Mucosa of rectum (tissue), 2 donors: ENCODE results near the gene RGPD3.
"Not testable (repeated sequence)": the region's sequence is repeated elsewhere in the genome, so short reads cannot be mapped to it uniquely, and the experiment has no call there.

Experiments
- H3K27ac ChIP-seq, 2 donors: one replicate each; pipeline ENCODE4 v1.7.0; 2013; ENCODE audit warnings: inconsistent platforms in 2 of 2, low read depth in 2 of 2, low read length in 2 of 2
- H3K27me3 ChIP-seq, 2 donors: one replicate each; pipeline ENCODE4 v1.7.0; 2013; ENCODE audit warnings: low read length in 2 of 2; ENCODE audit not compliant: control insufficient read depth in 2 of 2, insufficient read depth in 2 of 2
- H3K36me3 ChIP-seq, 2 donors: one replicate each; pipeline ENCODE4 v1.7.0; 2013; ENCODE audit warnings: low read length in 2 of 2; ENCODE audit not compliant: control insufficient read depth in 2 of 2, insufficient read depth in 2 of 2
- H3K4me1 ChIP-seq, 2 donors: one replicate each; pipeline ENCODE4 v1.7.0; 2013; ENCODE audit warnings: low read length in 2 of 2, mild to moderate bottlenecking in 1 of 2; ENCODE audit not compliant: control insufficient read depth in 2 of 2, insufficient read depth in 2 of 2
- H3K4me3 ChIP-seq, 2 donors: one replicate each; pipeline ENCODE4 v1.7.0; 2013; ENCODE audit warnings: low read length in 2 of 2
- H3K9ac ChIP-seq, 2 donors: one replicate each; pipeline ENCODE4 v1.7.0; 2013; ENCODE audit warnings: low read length in 2 of 2, low read depth in 1 of 2, mild to moderate bottlenecking in 1 of 2
- H3K9me3 ChIP-seq, 2 donors: one replicate each; pipeline ENCODE4 v1.7.0; 2013; ENCODE audit warnings: low read length in 2 of 2; ENCODE audit not compliant: control insufficient read depth in 2 of 2
- donor health status: healthy.
- donor health status: Normal muscosa, but diverticular disease.

RGPD3 gene

DNA sequence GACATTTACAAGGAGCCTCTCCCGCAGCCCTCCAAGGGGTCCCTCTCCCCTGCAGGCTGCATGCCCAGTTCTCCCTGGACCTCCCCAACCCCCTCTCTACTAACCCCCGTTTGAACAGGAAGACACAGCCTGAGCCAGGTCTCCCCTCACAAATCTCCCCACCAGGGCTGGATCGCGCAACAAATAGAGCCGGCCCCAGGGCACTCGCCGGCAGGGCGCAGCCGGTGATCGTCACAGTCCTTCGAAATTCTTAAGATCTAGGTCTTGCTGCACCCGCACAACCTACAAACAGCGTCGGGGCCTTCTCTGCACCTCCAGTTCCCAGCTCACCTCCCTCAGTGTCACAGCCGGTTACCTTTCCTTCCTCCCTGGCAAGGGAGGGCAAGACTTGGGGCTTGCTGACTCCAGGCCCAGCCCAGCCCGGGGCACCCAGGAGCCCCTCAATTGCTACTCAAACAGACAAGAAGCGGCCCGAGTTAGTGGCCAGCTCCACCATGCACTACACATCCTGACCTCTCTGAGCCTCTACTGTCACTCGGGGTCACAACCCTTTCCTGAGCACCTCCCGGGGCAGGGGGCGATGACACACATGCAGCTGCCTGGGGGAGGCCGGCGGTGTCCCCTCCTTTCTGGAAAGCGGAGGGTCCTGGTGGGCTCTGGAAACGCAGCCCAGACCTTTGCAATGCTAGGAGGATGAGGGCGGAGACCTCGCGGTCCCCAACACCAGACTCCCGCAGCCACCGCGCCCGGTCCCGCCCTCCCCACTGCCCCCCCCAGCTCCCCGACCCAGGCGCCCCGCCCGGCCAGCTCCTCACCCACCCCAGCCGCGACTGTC, 18.6 kb upstream of the RGPD3 start, which contains the start of gene CD8B2:
TSS of gene CD8B2 (plus strand) at position 814 of the 835 bp plus-strand sequence. CDS start 63 bp downstream, outside the sequence.
- H3K27ac ChIP-seq, H3K4me3 ChIP-seq, H3K36me3 ChIP-seq, H3K4me1 ChIP-seq, H3K9ac ChIP-seq, H3K9me3 ChIP-seq, H3K27me3 ChIP-seq: not testable (repeated sequence)

- not testable (repeated sequence) for H3K36me3 ChIP-seq, H3K4me3 ChIP-seq, H3K27me3 ChIP-seq, H3K9me3 ChIP-seq, H3K9ac ChIP-seq, H3K27ac ChIP-seq, H3K4me1 ChIP-seq
Measured at GRCh38 chr2:106479563-106479962, 11.3 kb upstream of the RGPD3 start.

DNA sequence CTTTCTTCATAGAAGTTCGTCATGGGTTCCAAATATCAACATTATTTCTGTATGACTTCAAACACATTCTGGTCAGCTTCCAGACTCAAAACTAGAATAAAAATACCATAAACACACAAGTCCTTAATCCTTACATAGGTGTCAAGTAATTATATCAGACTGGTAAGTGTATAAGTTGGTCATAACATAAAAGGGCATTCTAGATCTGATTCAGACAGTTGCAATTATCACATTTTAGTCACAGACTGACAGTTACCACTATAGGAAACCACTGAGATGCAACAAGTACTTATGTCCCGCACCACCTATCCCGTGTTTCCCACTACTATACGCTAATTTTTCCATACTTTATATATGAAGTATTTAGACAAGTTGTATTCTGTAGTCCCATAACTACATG, 9.4 kb upstream of the RGPD3 start:
- not testable (repeated sequence) for H3K4me1 ChIP-seq, H3K9ac ChIP-seq, H3K4me3 ChIP-seq, H3K27ac ChIP-seq, H3K9me3 ChIP-seq, H3K36me3 ChIP-seq, H3K27me3 ChIP-seq

DNA sequence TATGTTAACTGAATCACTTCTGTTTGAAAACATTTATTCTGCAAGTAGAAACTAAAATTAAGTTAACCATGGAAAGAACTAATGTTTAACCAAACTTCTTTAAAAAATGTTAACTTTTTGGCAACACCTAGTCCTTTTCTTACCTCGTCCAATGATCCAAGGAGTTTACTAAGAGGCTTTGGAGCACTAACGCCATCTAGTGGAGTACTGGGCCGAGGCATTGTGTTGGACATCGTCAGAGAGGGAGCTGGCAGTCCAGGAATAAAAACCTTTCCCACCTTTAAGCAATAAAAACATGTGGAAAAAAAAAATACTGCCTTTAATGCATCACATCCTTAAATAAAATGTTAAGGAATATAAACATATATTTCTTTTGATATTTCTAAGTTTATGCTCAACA, 2.4 kb upstream of the RGPD3 start:
- not testable (repeated sequence) for H3K4me1 ChIP-seq, H3K36me3 ChIP-seq, H3K27ac ChIP-seq, H3K9ac ChIP-seq, H3K27me3 ChIP-seq, H3K9me3 ChIP-seq, H3K4me3 ChIP-seq

GRCh38 chr2:106467516-106467915, 697 bp downstream of the RGPD3 start:
- H3K9ac ChIP-seq, H3K4me1 ChIP-seq, H3K4me3 ChIP-seq, H3K36me3 ChIP-seq, H3K27me3 ChIP-seq, H3K9me3 ChIP-seq, H3K27ac ChIP-seq: not testable (repeated sequence)

DNA sequence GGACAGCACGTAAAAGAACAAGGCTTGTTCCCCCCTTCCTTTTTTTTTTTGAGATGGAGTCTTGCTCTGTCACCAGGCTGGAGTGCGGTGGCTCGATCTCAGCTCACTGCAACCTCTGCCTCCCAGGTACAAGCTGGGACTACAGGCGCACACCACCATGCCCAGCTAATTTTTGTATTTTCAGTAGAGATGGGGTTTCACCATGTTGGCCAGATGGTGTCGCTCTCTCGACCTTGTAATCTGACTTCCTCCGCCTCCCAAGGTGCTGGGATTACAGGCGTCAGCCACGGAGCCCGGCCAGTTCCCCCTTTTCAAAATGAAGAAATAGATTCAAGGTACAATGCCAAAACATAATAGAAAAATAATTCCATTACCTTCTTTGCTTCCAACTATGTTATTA, 6.3 kb downstream of the RGPD3 start:
- H3K9me3 ChIP-seq, H3K36me3 ChIP-seq, H3K9ac ChIP-seq, H3K4me1 ChIP-seq, H3K27me3 ChIP-seq, H3K27ac ChIP-seq, H3K4me3 ChIP-seq: not testable (repeated sequence)

DNA sequence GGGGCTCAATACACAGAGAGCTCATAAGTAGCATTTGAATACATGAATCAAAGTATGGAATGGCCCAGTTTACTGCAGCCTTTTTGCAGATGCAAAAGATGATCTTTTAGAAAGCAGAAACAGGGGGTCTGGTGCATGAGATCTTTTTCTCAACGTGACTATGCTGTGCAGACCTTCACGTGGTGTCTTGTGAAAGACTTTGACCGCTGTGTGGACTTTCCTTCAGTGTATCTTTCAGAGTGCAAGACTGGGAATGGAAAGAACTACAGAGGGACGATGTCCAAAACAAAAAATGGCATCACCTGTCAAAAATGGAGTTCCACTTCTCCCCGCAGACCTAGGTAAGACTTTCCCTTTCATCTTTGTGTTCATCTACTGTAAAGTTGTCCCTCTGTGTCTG, 77.5 kb downstream of the RGPD3 start:
- H3K9ac ChIP-seq, H3K27ac ChIP-seq, H3K36me3 ChIP-seq, H3K4me1 ChIP-seq, H3K27me3 ChIP-seq, H3K9me3 ChIP-seq, H3K4me3 ChIP-seq: not testable (repeated sequence)

DNA sequence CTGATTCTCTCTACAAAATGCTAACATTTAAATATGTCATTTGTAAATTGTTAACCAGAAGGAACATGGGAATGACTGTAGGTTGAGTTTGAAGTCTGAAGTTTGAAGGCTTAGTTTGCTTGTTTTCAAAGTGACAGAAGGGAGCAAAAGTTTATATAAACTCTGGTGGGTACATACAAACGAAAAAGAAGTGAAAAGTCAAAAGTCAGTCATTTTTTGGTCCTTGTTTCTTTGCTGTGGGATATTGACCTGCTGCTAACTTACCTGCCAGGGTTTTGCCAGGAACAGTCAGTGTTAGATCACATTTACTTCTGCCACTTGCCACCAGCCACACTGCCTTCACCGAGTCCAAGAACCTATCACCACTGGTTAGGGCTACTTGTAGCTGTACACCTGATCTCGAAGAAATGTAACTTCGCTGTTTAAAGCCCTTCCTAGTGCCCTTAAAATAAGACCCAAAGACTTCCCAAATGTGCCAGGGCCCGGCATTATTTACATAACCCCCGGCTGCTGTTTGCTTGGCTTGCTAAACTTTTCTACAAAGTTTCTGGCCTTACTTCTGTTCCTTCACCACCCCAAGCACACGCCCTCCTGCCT, 79.3 kb downstream of the RGPD3 start:
- H3K4me3 ChIP-seq, H3K27ac ChIP-seq, H3K27me3 ChIP-seq, H3K9ac ChIP-seq, H3K36me3 ChIP-seq, H3K9me3 ChIP-seq, H3K4me1 ChIP-seq: not testable (repeated sequence)

DNA sequence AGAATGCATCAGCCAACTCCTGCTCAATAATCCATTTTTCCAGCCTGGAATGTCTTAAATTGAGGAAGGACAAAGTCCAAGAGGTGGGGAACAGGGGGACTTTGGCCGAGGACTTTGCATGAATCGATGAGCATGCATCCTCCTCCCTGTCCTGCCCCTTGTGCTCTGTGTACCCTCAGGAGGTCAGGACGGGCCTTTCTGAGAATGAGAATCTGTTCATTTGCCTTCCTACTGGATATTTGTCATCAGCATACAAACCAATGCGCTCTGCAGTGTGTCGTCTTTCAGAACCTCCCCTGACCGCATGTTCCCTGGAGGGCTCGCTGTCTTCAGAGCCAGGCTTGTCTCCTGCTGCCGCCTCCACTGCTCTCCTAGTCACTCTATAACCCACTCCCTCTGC, 83.7 kb downstream of the RGPD3 start:
- H3K27ac ChIP-seq, H3K27me3 ChIP-seq, H3K36me3 ChIP-seq, H3K4me3 ChIP-seq, H3K9me3 ChIP-seq, H3K4me1 ChIP-seq, H3K9ac ChIP-seq: not testable (repeated sequence)

DNA sequence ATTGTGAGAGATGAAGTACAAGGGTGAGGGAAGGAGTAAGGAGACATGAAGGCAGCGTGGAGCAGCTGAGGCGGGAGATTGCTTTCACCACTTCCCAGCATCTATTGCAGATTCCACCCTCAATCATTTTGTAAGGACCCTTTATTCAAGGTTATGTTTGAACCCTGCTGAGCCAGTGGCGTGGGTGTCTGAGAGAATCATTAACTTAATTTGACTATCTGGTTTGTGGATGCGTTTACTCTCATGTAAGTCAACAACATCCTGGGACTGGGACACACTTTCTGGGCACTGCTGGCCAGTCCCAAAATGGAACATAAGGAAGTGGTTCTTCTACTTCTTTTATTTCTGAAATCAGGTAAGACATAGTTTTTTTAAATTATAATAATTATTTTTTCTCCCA, 86.3 kb downstream of the RGPD3 start:
- not testable (repeated sequence) for H3K4me3 ChIP-seq, H3K27me3 ChIP-seq, H3K4me1 ChIP-seq, H3K9ac ChIP-seq, H3K27ac ChIP-seq, H3K9me3 ChIP-seq, H3K36me3 ChIP-seq
